GM23248 (cell line): ENCODE data around the gene HAPLN2. TPM values are rescaled to one million over a fixed set of nuclear protein-coding genes. Genes with fewer than 3 reads are reported as not detected.

Source experiments
- DNase-seq: peaks from one replicate; pipeline ENCODE4 v3.0.0-alpha.2; 2015
- H2AFZ ChIP-seq: fragments of 200-600 bp; sonication (generic); 2 replicates; pipeline ENCODE4 v1.6.1; 2016; ENCODE audit warnings: antibody characterized with exemption
- H3F3A ChIP-seq: fragments of 200-600 bp; sonication (generic); 2 replicates; pipeline ENCODE4 v1.6.1; 2016; ENCODE audit warnings: mild to moderate bottlenecking, antibody characterized with exemption, mixed run types; ENCODE audit not compliant: insufficient read depth
- H3K27ac ChIP-seq: fragments of 200-600 bp; sonication (generic); 2 replicates; pipeline ENCODE4 v1.5.1; 2016; ENCODE audit warnings: mild to moderate bottlenecking
- H3K27me3 ChIP-seq: fragments of 200-600 bp; sonication (generic); replicated peaks from 2 replicates; pipeline ENCODE4 v1.6.1; 2016; ENCODE audit warnings: mild to moderate bottlenecking; ENCODE audit not compliant: insufficient read depth
- H3K36me3 ChIP-seq: fragments of 200-600 bp; sonication (generic); 2 replicates; pipeline ENCODE4 v1.6.1; 2016; ENCODE audit warnings: low read depth, mild to moderate bottlenecking
- H3K4me1 ChIP-seq: fragments of 200-600 bp; sonication (generic); 2 replicates; pipeline ENCODE4 v1.6.1; 2016; ENCODE audit warnings: mild to moderate bottlenecking; ENCODE audit not compliant: insufficient read depth
- H3K4me2 ChIP-seq: fragments of 200-600 bp; sonication (generic); one replicate; pipeline ENCODE4 v1.6.1; 2016; ENCODE audit warnings: mild to moderate bottlenecking; ENCODE audit not compliant: unreplicated experiment
- H3K4me3 ChIP-seq: fragments of 200-600 bp; sonication (generic); 2 replicates; pipeline ENCODE4 v1.5.1; 2016; ENCODE audit warnings: mild to moderate bottlenecking
- H3K79me2 ChIP-seq: fragments of 200-600 bp; sonication (generic); 2 replicates; pipeline ENCODE4 v1.6.1; 2016; ENCODE audit warnings: mild to moderate bottlenecking; ENCODE audit not compliant: insufficient read depth
- H3K9ac ChIP-seq: fragments of 200-600 bp; sonication (generic); 2 replicates; pipeline ENCODE4 v1.6.1; 2016; ENCODE audit warnings: mild to moderate bottlenecking
- H3K9me2 ChIP-seq: fragments of 200-600 bp; sonication (generic); 2 replicates; pipeline ENCODE4 v1.6.1; 2016; ENCODE audit warnings: mixed run types, mild to moderate bottlenecking, moderate library complexity; ENCODE audit not compliant: insufficient read depth
- H3K9me3 ChIP-seq: fragments of 200-600 bp; sonication (generic); one replicate; pipeline ENCODE4 v1.6.1; 2017; ENCODE audit warnings: low read depth
- H4K20me1 ChIP-seq: fragments of 200-600 bp; sonication (generic); 2 replicates; pipeline ENCODE4 v1.6.0; 2016; ENCODE audit not compliant: insufficient read depth
- EZH2 ChIP-seq: fragments of 200-600 bp; sonication (generic); IDR thresholded peaks from 2 replicates; pipeline ENCODE4 v1.6.1; 2018; ENCODE audit warnings: antibody characterized with exemption, mild to moderate bottlenecking; ENCODE audit not compliant: insufficient read depth, poor library complexity, severe bottlenecking
- EZH2phosphoT487 ChIP-seq: fragments of 200-600 bp; sonication (generic); IDR thresholded peaks from 2 replicates; pipeline ENCODE4 v1.6.1; 2018; ENCODE audit warnings: antibody characterized with exemption, moderate library complexity, mild to moderate bottlenecking, low read depth; ENCODE audit not compliant: insufficient read depth
- WGBS, 2 experiments: methylation state at CpG; one replicate each; pipeline ENCODE4 v1.1.6; 2015 to 2017; ENCODE audit warnings: low lambda C conversion rate in 2 of 2, low coverage in 1 of 2; ENCODE audit errors: missing lambda C conversion rate in 2 of 2; 5-methylcytosine and 5-hydroxymethylcytosine counted together
- in situ Hi-C: fragments of 300-500 bp; cut with MboI; formaldehyde crosslinking; loops from 2 replicates; pipeline ENCODE4 v1.15.0; 2020
- polyA plus RNA-seq: library from polyadenylated mRNA; unstranded; fragments of >200 nt; fragmentation: Nextera tagmentation; extraction: Ambion mirVana; gene quantifications from 2 replicates; pipeline ENCODE4 v1.2.1, GENCODE V29; 2016
- total RNA-seq: library from RNA; depleted of rRNA; stranded (reverse); fragments of >200 nt; shearing (Covaris generic); gene quantifications from 2 replicates; pipeline ENCODE4 v1.2.3, GENCODE V29; 2014

The HAPLN2 gene
- total and polyA plus RNA-seq, 2 experiments from 2014 or later = not detected

- Histone ChIP-seq H3K4me1 (no peaks in the 10 kb centered on the region), H3K79me2 (no peaks in the 10 kb centered on the region), H3K9ac (no peak overlapping the region), H3K4me3 (no peak overlapping the region), H4K20me1 (no peaks in the 10 kb centered on the region), H2AFZ (no peak overlapping the region), H3K9me2 (no peaks in the 10 kb centered on the region), H3K4me2 (no peak overlapping the region), H3K36me3 (no peaks in the 10 kb centered on the region), H3F3A (no peaks in the 10 kb centered on the region), H3K27me3 (peaks cover 42% of the 10 kb centered on the region), H3K9me3 (no peaks in the 10 kb centered on the region), H3K27ac (no peak overlapping the region)
- 38 to 40% methylated on average over 5 of the region's 5 CpGs for WGBS, 2 experiments
- in situ Hi-C loops = no loop called here
- DNase-seq = peak; percentile 38
- TF ChIP-seq EZH2 (no peak), EZH2phosphoT487 (no peak)
Measured at GRCh38 chr1:156616463-156616862, 2.8 kb upstream of the HAPLN2 start.

GRCh38 chr1:156619582-156619955 is 354 bp downstream of the HAPLN2 start:
- in situ Hi-C loops = no loop called here
- no peak for DNase-seq

GRCh38 chr1:156622581-156623297 is 3.5 kb downstream of the HAPLN2 start:
- Histone ChIP-seq H3K27ac (no peak overlapping the region), H3K27me3 (peaks cover 62% of the 10 kb centered on the region), H2AFZ (no peak overlapping the region), H4K20me1 (no peaks in the 10 kb centered on the region), H3K79me2 (no peaks in the 10 kb centered on the region), H3K4me1 (no peaks in the 10 kb centered on the region), H3K4me2 (no peak overlapping the region), H3K9ac (no peak overlapping the region), H3K4me3 (no peak overlapping the region), H3K9me3 (no peaks in the 10 kb centered on the region), H3K9me2 (no peaks in the 10 kb centered on the region), H3F3A (no peaks in the 10 kb centered on the region), H3K36me3 (no peaks in the 10 kb centered on the region)
- no peak for TF ChIP-seq EZH2
- TF ChIP-seq EZH2phosphoT487 = no peak
- in situ Hi-C loops = no loop called here
- no peak for DNase-seq
- 56 to 66% methylated on average over 6 of the region's 6 CpGs for WGBS, 2 experiments

More at GRCh38 chr1:156619582-156619955, 354 bp downstream of the HAPLN2 start:
- H3K4me3 ChIP-seq = no peak overlapping the region
- no peaks in the 10 kb centered on the region for H3K9me2 ChIP-seq
- 26 to 32% methylated on average over 6 of the region's 6 CpGs for WGBS, 2 experiments
- H3K4me2 ChIP-seq = no peak overlapping the region
- H3F3A ChIP-seq = no peaks in the 10 kb centered on the region
- no peaks in the 10 kb centered on the region for H4K20me1 ChIP-seq
- no peaks in the 10 kb centered on the region for H3K4me1 ChIP-seq
- H3K27ac ChIP-seq = no peak overlapping the region
- TF ChIP-seq EZH2 (no peak), EZH2phosphoT487 (no peak)
- no peaks in the 10 kb centered on the region for H3K79me2 ChIP-seq
- H3K36me3 ChIP-seq = no peaks in the 10 kb centered on the region
- H3K27me3 ChIP-seq = peaks cover 43% of the 10 kb centered on the region
- H2AFZ ChIP-seq = no peak overlapping the region
- no peaks in the 10 kb centered on the region for H3K9me3 ChIP-seq
- H3K9ac ChIP-seq = no peak overlapping the region

- H3K4me2 ChIP-seq = peak overlapping the region; percentile 28
- H3K9me3 ChIP-seq = no peaks in the 10 kb centered on the region
- peak overlapping the region; percentile 51 for H2AFZ ChIP-seq
- no peaks in the 10 kb centered on the region for H3K4me1 ChIP-seq
- 2 to 4% methylated on average over 78 to 83 of the region's 87 CpGs for WGBS, 2 experiments
- no peaks in the 10 kb centered on the region for H3K36me3 ChIP-seq
- no peak overlapping the region for H3K9ac ChIP-seq
- H3F3A ChIP-seq = no peaks in the 10 kb centered on the region
- TF ChIP-seq EZH2phosphoT487 = peak; percentile 58; the same call in 1 of the 2 replicates
- peak; percentile 98 for TF ChIP-seq EZH2
- peak; percentile 71 for DNase-seq
- in situ Hi-C loops = no loop called here
- peak overlapping the region; percentile 52 for H3K4me3 ChIP-seq
- no peaks in the 10 kb centered on the region for H3K9me2 ChIP-seq
- no peak overlapping the region for H3K27ac ChIP-seq
- no peaks in the 10 kb centered on the region for H3K79me2 ChIP-seq
- no peaks in the 10 kb centered on the region for H4K20me1 ChIP-seq
- H3K27me3 ChIP-seq = peaks cover 57% of the 10 kb centered on the region
Measured at GRCh38 chr1:156623946-156624813, 5.0 kb downstream of the HAPLN2 start.
